Activated naive CD4-positive, alpha-beta T cell treated with anti-CD3 and anti-CD28 coated beads, Interleukin-2, amount 50 U/mL, for 24 hours (primary cell): ENCODE data around the gene SLX4IP.

Experiments used
- H3K27ac Mint-ChIP-seq: one replicate; pipeline ENCODE4 v1.8.0; 2021; ENCODE audit warnings: mild to moderate bottlenecking, mixed read lengths
- H3K27me3 Mint-ChIP-seq: one replicate; pipeline ENCODE4 v1.8.0; 2021; ENCODE audit warnings: mixed read lengths
- H3K36me3 Mint-ChIP-seq: one replicate; pipeline ENCODE4 v1.8.0; 2021; ENCODE audit warnings: mixed read lengths
- H3K4me1 Mint-ChIP-seq: one replicate; pipeline ENCODE4 v1.8.0; 2021; ENCODE audit warnings: mixed read lengths
- H3K4me3 Mint-ChIP-seq: one replicate; pipeline ENCODE4 v1.8.0; 2021; ENCODE audit warnings: mild to moderate bottlenecking, mixed read lengths
- H3K9me3 Mint-ChIP-seq: one replicate; pipeline ENCODE4 v1.8.0; 2021; ENCODE audit warnings: mixed read lengths

Gene SLX4IP

DNA sequence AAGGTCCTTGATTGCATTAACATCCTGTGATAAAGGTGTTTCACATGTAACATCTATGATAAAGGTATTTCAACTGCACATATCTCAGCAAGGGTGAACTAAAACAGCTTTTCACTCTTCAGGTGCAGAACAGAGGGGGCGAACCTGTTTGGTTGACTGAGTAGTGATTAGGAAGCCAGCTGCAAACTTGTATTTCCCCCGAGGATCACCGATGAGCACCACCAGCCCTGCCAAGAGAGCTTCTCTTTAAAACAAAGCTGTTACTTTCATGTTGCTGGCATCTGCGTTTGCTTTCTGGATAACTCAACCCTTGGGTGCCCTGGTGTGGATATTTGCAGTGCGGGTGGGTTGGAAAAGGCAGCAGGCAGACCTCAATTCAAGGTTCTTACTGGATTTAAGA, 199.1 kb downstream of the SLX4IP start:
- peaks cover 5% of the 10 kb centered on the region for H3K4me1 Mint-ChIP-seq
- H3K4me3 Mint-ChIP-seq, result no peak overlapping the region
- H3K27ac Mint-ChIP-seq, result no peak overlapping the region
- no peaks in the 10 kb centered on the region for H3K36me3 Mint-ChIP-seq
- H3K9me3 Mint-ChIP-seq, result no peaks in the 10 kb centered on the region
- H3K27me3 Mint-ChIP-seq, result no peaks in the 10 kb centered on the region

DNA sequence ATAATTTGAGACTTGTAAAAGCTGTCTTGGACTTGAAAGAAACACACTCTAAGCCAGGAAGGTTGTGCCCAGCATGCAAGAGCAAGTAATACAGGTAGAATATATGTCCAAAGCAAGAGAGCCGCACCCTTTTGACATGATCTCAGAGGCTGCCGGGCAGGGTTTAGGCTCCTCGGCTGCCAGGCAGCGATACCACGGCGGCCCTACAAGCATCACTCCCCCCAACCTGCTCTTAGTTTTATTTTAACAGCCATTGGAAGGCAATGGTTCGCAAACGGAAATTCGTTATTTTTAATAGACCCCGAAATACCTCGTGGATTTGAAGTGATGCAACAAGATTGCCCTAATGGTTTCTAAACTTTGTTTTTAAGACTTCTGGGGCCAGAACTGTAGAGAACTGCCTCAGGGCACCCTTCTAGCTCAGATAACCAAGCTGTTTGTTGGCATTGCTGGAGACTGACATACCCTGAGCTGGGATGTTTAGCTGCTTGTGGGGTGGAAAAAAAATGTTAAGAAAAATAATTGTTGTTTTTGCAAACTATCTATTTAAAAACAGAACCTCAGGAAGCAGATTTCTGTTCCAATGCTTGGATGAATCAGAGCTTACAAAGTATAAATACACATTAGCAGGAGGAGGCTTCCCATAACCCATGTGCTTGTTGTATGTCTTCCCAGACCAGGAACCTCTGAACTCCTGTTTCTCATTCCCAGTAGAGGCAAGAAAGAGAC, 199.7 kb downstream of the SLX4IP start:
- Mint-ChIP-seq H3K4me3 (no peak overlapping the region), H3K4me1 (peaks cover 5% of the 10 kb centered on the region), H3K36me3 (no peaks in the 10 kb centered on the region), H3K27ac (no peak overlapping the region), H3K9me3 (no peaks in the 10 kb centered on the region), H3K27me3 (no peaks in the 10 kb centered on the region)

- peaks cover 5% of the 10 kb centered on the region for H3K4me1 Mint-ChIP-seq
- no peaks in the 10 kb centered on the region for H3K9me3 Mint-ChIP-seq
Observed at GRCh38 chr20:10635476-10636208, 200.5 kb downstream of the SLX4IP start.

GRCh38 chr20:10636326-10636818, 201.3 kb downstream of the SLX4IP start:
- Mint-ChIP-seq H3K9me3 (no peaks in the 10 kb centered on the region), H3K27me3 (no peaks in the 10 kb centered on the region)

More at GRCh38 chr20:10635476-10636208, 200.5 kb downstream of the SLX4IP start:
- H3K27ac Mint-ChIP-seq, result no peak overlapping the region
- no peaks in the 10 kb centered on the region for H3K27me3 Mint-ChIP-seq
- no peaks in the 10 kb centered on the region for H3K36me3 Mint-ChIP-seq
- H3K4me3 Mint-ChIP-seq, result no peak overlapping the region

GRCh38 chr20:10637031-10637559, 202.0 kb downstream of the SLX4IP start:
- no peaks in the 10 kb centered on the region for H3K36me3 Mint-ChIP-seq

More at GRCh38 chr20:10636326-10636818, 201.3 kb downstream of the SLX4IP start:
- Mint-ChIP-seq H3K36me3 (no peaks in the 10 kb centered on the region), H3K27ac (no peak overlapping the region), H3K4me3 (no peak overlapping the region), H3K4me1 (peaks cover 5% of the 10 kb centered on the region)

DNA sequence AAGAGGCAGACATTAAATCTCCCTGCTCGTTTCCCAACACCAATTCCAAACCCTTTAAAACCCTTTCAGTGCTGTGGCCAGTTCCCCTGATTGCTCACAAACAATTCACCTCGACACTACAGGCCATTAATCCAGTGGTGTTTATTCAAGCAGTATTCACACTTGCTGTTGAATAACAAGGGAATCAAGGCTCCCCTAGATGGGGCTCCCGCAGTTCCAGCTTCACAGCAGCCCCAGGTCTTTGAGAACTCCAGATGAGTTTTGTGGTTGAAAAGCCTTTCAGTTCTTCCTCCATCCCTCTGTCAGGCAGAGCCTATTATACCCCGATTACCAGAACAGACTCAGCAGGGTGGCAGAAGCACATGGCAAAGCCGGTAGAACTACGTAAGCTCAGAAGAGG, 202.5 kb downstream of the SLX4IP start:
- Mint-ChIP-seq H3K4me1 (peaks cover 5% of the 10 kb centered on the region), H3K27ac (no peak overlapping the region), H3K4me3 (no peak overlapping the region), H3K36me3 (no peaks in the 10 kb centered on the region), H3K27me3 (no peaks in the 10 kb centered on the region), H3K9me3 (no peaks in the 10 kb centered on the region)

More at GRCh38 chr20:10637031-10637559, 202.0 kb downstream of the SLX4IP start:
- Mint-ChIP-seq H3K9me3 (no peaks in the 10 kb centered on the region), H3K4me1 (peaks cover 5% of the 10 kb centered on the region), H3K27ac (no peak overlapping the region), H3K4me3 (no peak overlapping the region), H3K27me3 (no peaks in the 10 kb centered on the region)

DNA sequence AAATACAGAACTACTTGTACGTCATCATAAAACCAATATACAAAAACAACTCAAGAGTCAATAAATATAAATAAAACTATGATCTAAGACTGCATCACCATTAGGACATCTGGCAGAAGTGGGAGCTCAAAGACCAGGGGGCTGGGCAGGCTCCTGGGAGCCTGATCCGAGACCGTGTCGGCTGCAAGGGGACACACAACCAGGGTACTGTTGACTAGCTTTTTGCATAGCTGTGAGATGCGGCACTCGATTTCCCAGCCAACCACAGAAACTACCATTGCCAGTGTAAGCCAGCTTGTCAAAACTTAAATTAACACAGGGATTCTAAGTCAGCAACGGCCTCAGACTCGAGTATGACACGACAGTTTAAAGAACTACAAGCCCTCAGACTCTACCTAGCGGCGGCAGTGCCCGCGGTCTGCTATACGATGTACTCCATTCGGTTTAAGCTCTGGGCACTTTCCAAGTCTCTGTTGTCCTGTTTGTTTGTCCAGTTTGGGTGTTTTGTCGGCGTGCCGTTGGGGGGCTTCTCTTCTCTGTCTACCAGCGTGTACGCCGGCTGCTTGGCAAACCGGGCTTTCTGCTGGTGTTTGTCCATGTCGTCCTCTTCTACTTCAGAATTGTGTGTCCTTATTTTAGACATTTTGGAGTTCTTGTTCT, 204.1 kb downstream of the SLX4IP start:
- Mint-ChIP-seq H3K9me3 (no peaks in the 10 kb centered on the region), H3K4me1 (no peaks in the 10 kb centered on the region), H3K27me3 (no peaks in the 10 kb centered on the region), H3K36me3 (no peaks in the 10 kb centered on the region), H3K27ac (no peak overlapping the region), H3K4me3 (no peak overlapping the region)

- Mint-ChIP-seq H3K36me3 (no peaks in the 10 kb centered on the region), H3K4me1 (no peaks in the 10 kb centered on the region), H3K9me3 (no peaks in the 10 kb centered on the region), H3K27ac (no peak overlapping the region), H3K27me3 (no peaks in the 10 kb centered on the region), H3K4me3 (no peak overlapping the region)
Observed at GRCh38 chr20:10639737-10640556, 204.8 kb downstream of the SLX4IP start.

GRCh38 chr20:10640897-10641296, 205.8 kb downstream of the SLX4IP start:
- Mint-ChIP-seq H3K36me3 (no peaks in the 10 kb centered on the region), H3K9me3 (no peaks in the 10 kb centered on the region), H3K27me3 (no peaks in the 10 kb centered on the region), H3K4me3 (no peak overlapping the region), H3K4me1 (no peaks in the 10 kb centered on the region), H3K27ac (no peak overlapping the region)

DNA sequence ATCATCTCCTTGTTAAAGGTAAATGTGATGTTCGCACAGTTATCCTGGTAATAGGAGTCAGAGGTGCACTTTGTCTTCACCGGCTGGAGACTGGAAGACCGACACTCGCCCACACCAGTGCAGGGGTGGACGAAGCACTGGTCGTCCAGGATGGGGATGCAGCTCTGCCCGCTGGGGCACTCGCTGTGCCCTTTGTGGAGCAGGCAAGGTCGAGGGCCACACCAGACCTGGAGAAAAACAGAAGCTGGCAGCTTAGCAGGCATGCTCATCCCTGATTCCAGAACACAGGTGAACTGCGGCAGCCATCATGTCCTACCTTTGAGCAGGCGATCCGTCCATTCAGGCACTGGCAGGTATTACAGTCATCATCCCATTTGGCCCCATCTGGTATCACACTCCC, 206.4 kb downstream of the SLX4IP start:
- no peak overlapping the region for H3K4me3 Mint-ChIP-seq
- no peaks in the 10 kb centered on the region for H3K4me1 Mint-ChIP-seq
- H3K27ac Mint-ChIP-seq, result no peak overlapping the region
- no peaks in the 10 kb centered on the region for H3K9me3 Mint-ChIP-seq
- H3K36me3 Mint-ChIP-seq, result no peaks in the 10 kb centered on the region
- no peaks in the 10 kb centered on the region for H3K27me3 Mint-ChIP-seq

- Mint-ChIP-seq H3K27ac (no peak overlapping the region), H3K27me3 (no peaks in the 10 kb centered on the region), H3K4me3 (no peak overlapping the region), H3K36me3 (no peaks in the 10 kb centered on the region), H3K9me3 (no peaks in the 10 kb centered on the region), H3K4me1 (no peaks in the 10 kb centered on the region)
Observed at GRCh38 chr20:10641893-10642292, 206.8 kb downstream of the SLX4IP start.

DNA sequence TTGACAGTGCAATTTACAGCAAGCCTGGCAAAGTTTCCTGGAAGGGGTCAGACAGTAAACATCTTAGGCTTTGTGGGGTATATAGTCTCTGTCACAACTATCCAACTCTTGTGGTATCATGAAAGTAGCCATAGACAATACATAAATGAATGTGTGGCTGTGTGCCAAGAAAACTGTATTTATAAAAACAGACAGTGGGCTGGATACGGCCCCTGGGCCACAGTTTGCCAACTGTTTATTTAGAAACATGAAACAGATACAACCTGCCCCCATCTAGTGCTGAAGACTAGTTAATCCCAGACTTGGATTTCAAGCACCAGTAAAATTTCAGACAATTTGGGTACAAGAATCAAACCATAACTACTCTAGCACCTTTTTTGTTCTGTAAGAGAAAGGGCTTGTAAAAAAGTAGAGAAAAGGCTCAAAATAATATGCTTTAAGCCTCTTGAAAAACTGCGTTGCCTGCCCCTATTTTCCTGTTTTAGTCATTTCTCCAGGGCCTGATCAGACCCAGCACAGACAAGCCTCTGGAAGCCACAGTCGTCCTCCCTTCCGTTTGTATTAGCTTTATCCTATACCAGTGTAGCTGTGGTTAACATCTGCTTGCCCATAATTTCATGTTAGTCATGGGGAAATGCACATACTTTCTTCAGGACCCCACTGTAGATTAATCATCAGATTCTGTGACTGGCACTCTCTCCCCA, 207.9 kb downstream of the SLX4IP start:
- Mint-ChIP-seq H3K27me3 (peaks cover under 1% of the 10 kb centered on the region), H3K27ac (no peak overlapping the region), H3K9me3 (no peaks in the 10 kb centered on the region), H3K4me1 (no peaks in the 10 kb centered on the region), H3K36me3 (no peaks in the 10 kb centered on the region), H3K4me3 (no peak overlapping the region)

GRCh38 chr20:10643560-10643873, 208.4 kb downstream of the SLX4IP start:
- H3K4me1 Mint-ChIP-seq, result no peaks in the 10 kb centered on the region
- H3K27me3 Mint-ChIP-seq, result peaks cover 2% of the 10 kb centered on the region
- no peaks in the 10 kb centered on the region for H3K36me3 Mint-ChIP-seq
- no peaks in the 10 kb centered on the region for H3K9me3 Mint-ChIP-seq
- H3K27ac Mint-ChIP-seq, result no peak overlapping the region
- no peak overlapping the region for H3K4me3 Mint-ChIP-seq

- peaks cover 5% of the 10 kb centered on the region for H3K27me3 Mint-ChIP-seq
- H3K36me3 Mint-ChIP-seq, result no peaks in the 10 kb centered on the region
- no peaks in the 10 kb centered on the region for H3K4me1 Mint-ChIP-seq
- H3K27ac Mint-ChIP-seq, result no peak overlapping the region
- H3K4me3 Mint-ChIP-seq, result no peak overlapping the region
- H3K9me3 Mint-ChIP-seq, result no peaks in the 10 kb centered on the region
Observed at GRCh38 chr20:10644458-10645204, 209.5 kb downstream of the SLX4IP start.
